Myocyte (in vitro differentiated cells): ENCODE results near the gene CENPH. TPM values are rescaled to one million over a fixed set of nuclear protein-coding genes. Genes with fewer than 3 reads are reported as not detected.
"Not testable (repeated sequence)": the region's sequence is repeated elsewhere in the genome, so short reads cannot be mapped to it uniquely, and the experiment has no call there.

Experiments used
- DNase-seq: peaks from one replicate; pipeline ENCODE4 v3.0.0-alpha.2; 2012; ENCODE audit warnings: low read depth
- total RNA-seq: library from RNA; depleted of rRNA; stranded (reverse); fragments of >200 nt; gene quantifications from 2 replicates; pipeline ENCODE4 v1.2.3, GENCODE V29; 2014

Gene CENPH
- total RNA-seq, 1 donor from 2014 or later: 6.5 TPM

- DNase-seq: no peak
Measured at GRCh38 chr5:69206528-69207190, 17.3 kb downstream of the CENPH start.

GRCh38 chr5:69209602-69210001 lies 20.2 kb downstream of the CENPH start:
- no peak for DNase-seq

- no peak for DNase-seq
Measured at GRCh38 chr5:69211200-69211599, 21.8 kb downstream of the CENPH start.

GRCh38 chr5:69212022-69212421 lies 22.6 kb downstream of the CENPH start:
- no peak for DNase-seq

GRCh38 chr5:69213513-69214215 lies 24.3 kb downstream of the CENPH start:
- DNase-seq: peak; percentile 69

- no peak for DNase-seq
Measured at GRCh38 chr5:69217151-69217511, 27.7 kb downstream of the CENPH start.

- DNase-seq: peak; percentile 95
Measured at GRCh38 chr5:69217548-69218526, 28.5 kb downstream of the CENPH start.

GRCh38 chr5:69219939-69220338 lies 30.6 kb downstream of the CENPH start:
- no peak for DNase-seq

- not testable (repeated sequence) for DNase-seq
Measured at GRCh38 chr5:69220371-69220770, 31.0 kb downstream of the CENPH start.

- DNase-seq: not testable (repeated sequence)
Measured at GRCh38 chr5:69220833-69221232, 31.4 kb downstream of the CENPH start.

- DNase-seq: no peak
Measured at GRCh38 chr5:69224520-69224919, 35.1 kb downstream of the CENPH start.

- DNase-seq: no peak
Measured at GRCh38 chr5:69225860-69226259, 36.5 kb downstream of the CENPH start.

- DNase-seq: no peak
Measured at GRCh38 chr5:69230181-69230580, 40.8 kb downstream of the CENPH start.

GRCh38 chr5:69231281-69231680 lies 41.9 kb downstream of the CENPH start:
- DNase-seq: no peak

GRCh38 chr5:69231851-69232250 lies 42.5 kb downstream of the CENPH start:
- DNase-seq: peak; percentile 52

- DNase-seq: peak; percentile 96
Measured at GRCh38 chr5:69234457-69235268, 45.3 kb downstream of the CENPH start, which contains the start of gene CDK7. Gene CDK7, plus strand, starts transcription at chr5:69234886. Its CDS starts 90 bp downstream, at chr5:69234976.

- DNase-seq: not testable (repeated sequence)
Measured at GRCh38 chr5:69236733-69237132, 47.4 kb downstream of the CENPH start.

GRCh38 chr5:69237877-69238276 lies 48.5 kb downstream of the CENPH start:
- DNase-seq: no peak

- no peak for DNase-seq
Measured at GRCh38 chr5:69238760-69239251, 49.4 kb downstream of the CENPH start.

GRCh38 chr5:69242215-69242927 lies 53.0 kb downstream of the CENPH start:
- DNase-seq: no peak
